H1 (cell line): Measurements from ENCODE around the gene TNFRSF1A. TPM values are rescaled to one million over a fixed set of nuclear protein-coding genes. Genes with fewer than 3 reads are reported as not detected.

Source experiments
- NANOG ChIP-seq: IDR thresholded peaks from 2 replicates; pipeline ENCODE4 v1.6.1; 2011; ENCODE audit warnings: low read length, low read depth, mild to moderate bottlenecking, inconsistent platforms; ENCODE audit not compliant: insufficient read depth, poor library complexity, severe bottlenecking
- RNF2 ChIP-seq: fragments of 200-900, 300-1000 bp; sonication (generic); IDR thresholded peaks from 2 replicates; pipeline ENCODE4 v1.7.1; 2016; ENCODE audit warnings: borderline replicate concordance, low read depth, mild to moderate bottlenecking, antibody characterized with exemption, low read length; ENCODE audit not compliant: poor library complexity, severe bottlenecking; ENCODE audit errors: missing control alignments
- TBP ChIP-seq: IDR thresholded peaks from 2 replicates; pipeline ENCODE4 v1.6.1; 2011; ENCODE audit warnings: low read depth, low read length, improper control_type of control experiment
- polyA plus RNA-seq, 7 experiments: library from polyadenylated mRNA; depleted of rRNA in 3 of 7; stranded (reverse) in 5 of 7; unstranded in 2 of 7; fragments of >200 nt in 5 of 7; fragments of 200-250 nt in 2 of 7; gene quantifications; 1 replicate in 5 of 7; 2 replicates in 1 of 7; 4 replicates in 1 of 7; pipeline versions ENCODE4 v1.2.1 to v1.2.3, GENCODE V29; 2011 to 2013; ENCODE audit warnings: missing spikeins in 2 of 7, mixed read lengths in 2 of 7
- total RNA-seq: library from RNA; stranded (reverse); fragmentation: NEBNext Ultra II Directional; extraction: Animal tissue kit (Norgen Biotek cat#: 25700); gene quantifications from 2 replicates; pipeline ENCODE4 v1.2.1, GENCODE V29; 2021

Gene TNFRSF1A
- total and polyA plus RNA-seq, 2 of the 8 experiments (the other 6 are each of a cell fraction or from before 2014, with no cell fraction given) = 28.7 to 42.1 TPM

GRCh38 chr12:6333566-6333965 lies 8.3 kb downstream of the TNFRSF1A start (continued):
- TF ChIP-seq NANOG (no peak), RNF2 (no peak), TBP (no peak)
- TF ChIP-seq, all 59 proteins: peak for 0
